ENCODE measurements around the gene FARP2.

Gene FARP2

DNA sequence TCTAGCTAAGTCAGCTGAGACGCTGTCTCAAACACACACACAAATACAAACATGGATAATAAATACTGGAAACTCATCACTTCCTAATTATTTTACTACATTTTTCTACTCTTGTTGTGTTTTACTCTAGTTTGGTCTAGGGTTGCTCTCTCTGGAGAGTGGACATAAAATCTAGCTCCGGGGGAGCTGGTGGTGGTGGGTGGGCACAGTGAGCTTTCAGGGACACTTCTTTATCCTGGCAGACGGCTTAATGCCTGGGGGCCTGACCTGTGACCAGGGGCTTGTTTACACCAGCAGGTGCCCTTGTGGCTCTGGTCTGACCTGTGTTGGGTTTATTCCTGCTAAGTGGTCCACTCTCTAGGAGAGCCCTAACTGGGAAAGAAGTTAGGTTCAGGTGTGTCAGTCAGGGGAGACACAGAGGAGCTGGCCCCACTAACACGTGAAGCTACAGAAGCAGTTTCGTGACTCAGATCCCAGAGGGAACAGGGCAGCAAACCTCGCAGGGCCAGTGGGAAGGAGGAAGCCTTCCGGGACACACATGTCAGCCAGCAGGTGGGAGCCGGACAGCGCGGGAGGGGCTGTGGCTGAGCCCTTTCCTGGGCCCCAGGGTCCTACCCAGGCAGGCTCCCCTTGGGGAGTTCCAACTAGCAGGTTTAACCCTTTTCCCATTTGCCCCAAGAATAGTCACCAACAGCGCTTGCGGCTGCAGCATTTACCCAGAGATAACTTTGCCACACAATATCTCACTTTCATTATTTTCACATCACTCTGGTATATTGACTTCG lies 180.0 kb downstream of the FARP2 start:
- TF ChIP-seq CTCF (IDR thresholded peaks at IDR 0.05; ENCODE audit: low read depth, low read length, missing control alignments): no peak
- DNase-seq (ENCODE audit: low read depth): no peak
- in situ Hi-C loops (cut with HindIII; ENCODE audit: low sequenced_read_pairs): no loop called here
- H3K4me3 ChIP-seq (ENCODE audit: low read depth, low read length): no peak overlapping the region

DNA sequence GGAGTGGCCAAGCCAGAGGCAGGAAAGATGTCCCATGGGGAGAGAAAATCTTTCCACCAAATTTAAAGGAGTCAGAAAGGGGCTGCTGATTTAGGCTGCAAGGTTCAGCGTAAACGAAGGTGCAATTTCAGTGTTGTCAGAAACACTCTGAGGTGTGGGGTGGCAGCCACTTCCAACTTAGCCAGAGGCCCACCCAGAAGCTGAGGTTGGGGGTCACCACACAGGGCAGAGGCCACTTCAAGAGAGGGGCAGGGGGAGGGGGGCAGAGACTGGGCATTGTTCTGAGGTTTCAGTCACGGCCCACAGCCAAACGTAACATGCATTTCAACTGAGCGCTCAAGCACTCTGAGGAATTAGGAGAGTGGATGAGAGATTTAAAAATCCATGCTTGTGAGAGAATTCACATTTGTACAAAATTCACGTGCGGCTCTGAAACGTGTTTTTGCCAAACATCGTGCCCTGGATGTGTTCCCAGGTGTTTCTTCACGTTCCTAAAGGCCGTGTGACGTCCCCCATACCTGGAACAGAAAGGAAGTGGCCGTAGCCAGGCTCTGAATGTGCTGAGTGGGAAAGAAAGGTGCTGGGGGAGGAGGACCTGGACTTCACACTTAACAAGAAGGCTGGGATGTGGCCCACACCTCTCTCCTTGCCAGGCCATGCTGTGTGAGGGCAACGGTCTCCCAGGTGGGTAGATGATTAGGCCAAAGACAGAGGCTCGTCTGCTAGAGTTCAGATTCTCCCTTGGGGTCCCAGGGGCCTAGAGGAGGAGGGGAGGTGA lies 182.9 kb downstream of the FARP2 start:
- in situ Hi-C loops (cut with HindIII; ENCODE audit: low sequenced_read_pairs): no loop called here

DNA sequence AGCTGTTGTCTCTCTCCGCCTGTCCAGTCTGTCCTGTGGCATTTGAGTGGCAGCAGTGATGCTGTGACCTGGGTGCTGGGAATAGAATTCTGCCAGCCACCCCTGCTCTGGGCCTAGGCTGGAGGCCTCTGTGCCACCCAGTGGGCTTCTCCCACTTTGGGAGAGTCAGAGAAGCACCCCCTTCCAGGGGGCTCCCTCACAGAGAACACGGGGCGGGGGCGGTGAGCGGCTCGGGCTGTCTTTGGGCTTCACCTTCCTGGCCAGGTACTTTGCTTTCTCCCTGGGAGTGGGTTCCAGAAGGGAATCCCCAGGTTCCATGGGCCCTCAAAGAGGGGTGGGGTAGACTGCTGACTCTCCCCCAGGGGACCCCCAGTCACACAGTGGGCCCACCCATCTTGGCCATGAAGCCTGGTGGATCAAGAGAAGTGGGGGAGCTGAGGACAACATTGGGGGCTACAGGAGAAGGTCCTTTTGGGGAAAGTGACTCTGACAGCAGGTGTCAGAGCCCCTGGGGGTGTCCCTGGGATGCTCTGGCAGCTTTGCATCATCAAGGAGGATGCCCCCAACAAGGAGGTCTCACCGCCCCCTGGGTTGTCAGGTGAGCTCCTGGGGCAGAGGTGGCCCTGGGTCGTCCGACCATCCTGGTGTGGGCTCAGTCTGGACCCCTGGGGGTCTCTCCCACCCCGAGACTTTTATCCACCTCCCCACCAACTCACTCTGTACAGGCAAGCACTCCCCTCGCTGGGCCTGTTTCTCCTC lies 183.7 kb downstream of the FARP2 start:
- DNase-seq (ENCODE audit: low read depth): no peak
- no peak for TF ChIP-seq CTCF (IDR thresholded peaks at IDR 0.05; ENCODE audit: low read depth, low read length, missing control alignments)
- in situ Hi-C loops (cut with HindIII; ENCODE audit: low sequenced_read_pairs): no loop called here

More for the DNA sequence above, 182.9 kb downstream of the FARP2 start:
- H3K4me3 ChIP-seq (ENCODE audit: low read depth, low read length): no peak overlapping the region
- DNase-seq (ENCODE audit: low read depth): no peak
- no peak for TF ChIP-seq CTCF (IDR thresholded peaks at IDR 0.05; ENCODE audit: low read depth, low read length, missing control alignments)

DNA sequence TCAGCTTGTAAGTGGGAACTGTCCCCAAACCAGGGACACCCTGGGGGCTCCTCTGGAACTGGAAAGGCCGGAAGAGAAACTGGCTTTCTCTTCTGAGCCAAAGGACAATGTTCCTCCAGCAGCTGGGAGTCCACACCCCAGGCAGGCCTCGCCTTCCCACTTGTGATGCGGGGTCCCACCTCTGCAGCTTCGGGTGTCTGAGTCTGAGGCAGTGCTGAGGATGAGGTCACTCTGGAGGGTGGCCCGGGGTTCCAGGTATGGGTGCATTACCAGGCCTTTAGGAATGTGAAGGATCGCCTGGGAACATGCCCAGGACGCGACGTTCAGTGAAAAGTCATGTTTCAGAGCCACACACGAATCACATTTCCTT lies 184.3 kb downstream of the FARP2 start:
- in situ Hi-C loops (cut with HindIII; ENCODE audit: low sequenced_read_pairs): no loop called here
- no peak for DNase-seq (ENCODE audit: low read depth)
- no peak for TF ChIP-seq CTCF (IDR thresholded peaks at IDR 0.05; ENCODE audit: low read depth, low read length, missing control alignments)
- no peak overlapping the region for H3K4me3 ChIP-seq (ENCODE audit: low read depth, low read length)

More for the DNA sequence above, 183.7 kb downstream of the FARP2 start:
- no peak overlapping the region for H3K4me3 ChIP-seq (ENCODE audit: low read depth, low read length)

DNA sequence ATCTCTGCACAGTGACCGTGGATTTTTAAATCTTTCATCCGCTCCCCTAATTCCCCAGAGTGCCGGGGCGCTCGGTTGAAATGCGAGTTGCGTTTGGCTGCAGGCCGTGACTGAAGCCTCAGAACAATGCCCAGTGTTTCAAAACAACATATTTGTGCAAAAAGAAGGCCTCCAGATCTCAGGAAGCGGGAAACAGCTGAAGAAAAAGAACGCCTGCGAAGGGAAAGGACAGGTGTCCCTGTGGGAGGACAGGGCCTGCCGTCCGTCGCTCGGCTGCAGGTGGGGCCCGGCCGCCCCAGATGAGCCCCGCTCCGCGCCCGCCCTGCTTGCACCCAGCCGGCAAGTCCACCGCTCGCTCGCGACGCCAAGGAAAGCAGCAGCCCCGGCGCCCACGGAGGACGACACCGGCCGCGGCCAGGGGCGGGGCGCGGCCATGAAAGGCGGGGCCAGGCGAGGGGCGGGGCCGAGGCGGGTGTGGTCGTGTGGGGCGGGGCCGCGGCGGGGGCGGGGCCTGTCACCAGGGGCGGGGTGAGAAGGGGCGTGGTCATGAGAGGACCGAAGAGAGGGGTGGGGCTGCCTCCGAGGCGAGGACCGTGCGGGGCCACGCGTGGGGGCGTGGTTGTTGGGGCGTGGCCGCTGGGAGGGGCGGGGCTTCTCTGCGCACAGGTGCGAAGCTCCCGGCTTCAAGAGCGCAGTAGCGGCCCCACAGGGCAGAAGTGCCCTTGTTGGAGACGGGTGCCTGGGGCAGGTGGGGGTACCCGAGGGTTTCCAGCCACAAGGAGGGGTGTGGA lies 184.9 kb downstream of the FARP2 start:
- peak overlapping the region; percentile 31 for H3K4me3 ChIP-seq (ENCODE audit: low read depth, low read length)
- no peak for TF ChIP-seq CTCF (IDR thresholded peaks at IDR 0.05; ENCODE audit: low read depth, low read length, missing control alignments)
- DNase-seq (ENCODE audit: low read depth): no peak
- in situ Hi-C loops (cut with HindIII; ENCODE audit: low sequenced_read_pairs): no loop called here

All from astrocyte of the cerebellum (primary cell).